ENCODE data around the gene NISCH.

The NISCH gene

DNA sequence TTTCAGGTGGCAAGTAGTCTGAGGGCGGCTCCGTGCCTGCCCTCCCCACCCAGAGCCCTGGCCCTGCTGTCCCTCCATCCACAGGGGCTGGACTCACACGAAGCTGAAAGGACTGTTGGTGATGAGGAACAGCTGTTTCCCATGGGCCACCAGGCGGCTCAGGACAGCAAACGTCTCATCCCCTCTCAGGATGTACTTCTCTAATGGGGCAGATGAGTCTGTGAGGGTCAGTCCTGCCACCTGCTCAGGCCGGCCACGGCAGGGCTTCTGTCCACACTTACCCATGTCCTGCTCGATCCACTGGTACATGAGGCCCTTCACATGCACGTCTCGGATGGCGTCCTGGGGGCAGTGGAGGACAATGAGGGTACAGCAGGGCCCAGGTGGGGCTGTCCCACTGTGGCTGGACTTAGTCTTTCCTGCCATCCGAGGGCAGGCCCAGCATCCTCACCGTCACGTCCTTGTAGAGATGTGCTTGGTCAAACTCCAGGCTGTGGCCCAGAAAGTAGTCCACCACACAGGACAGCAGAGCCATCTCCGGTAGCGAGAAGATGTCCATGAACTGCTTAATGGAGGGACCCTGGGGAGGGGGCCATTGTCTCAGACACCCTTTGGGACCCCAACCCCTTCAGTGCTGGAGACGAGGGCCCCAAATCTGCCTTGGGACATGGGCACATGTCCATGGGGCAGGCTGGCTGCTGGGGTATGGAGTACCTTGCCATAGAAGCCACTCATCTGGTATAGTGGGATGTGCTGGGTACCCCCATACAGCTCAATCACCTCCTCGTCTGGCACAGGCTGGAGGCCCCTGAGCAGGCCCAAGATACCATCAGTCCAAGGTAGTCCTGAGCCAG, 72.6 kb downstream of the NISCH start:
- no peaks in the 10 kb centered on the region for H3K27me3 ChIP-seq (ENCODE audit: control insufficient read depth in 1 of 2, insufficient read depth in 1 of 2, low read length in 2 of 2)
- peak overlapping the region in 1 of 2 experiments; percentile 48 for H2BK12ac ChIP-seq (ENCODE audit: low read length in 2 of 2)
- H2AFZ ChIP-seq (ENCODE audit: low read depth, low read length), result no peak overlapping the region
- H3K9ac ChIP-seq (ENCODE audit: low read length), result no peak overlapping the region
- H3K14ac ChIP-seq (ENCODE audit: low read length in 2 of 2), result no peak overlapping the region
- H4K91ac ChIP-seq (ENCODE audit: low read length), result no peak overlapping the region
- no peak overlapping the region for H3K4me3 ChIP-seq (ENCODE audit: insufficient read depth in 1 of 2, low read depth in 1 of 2, low read length in 2 of 2)
- no peak overlapping the region for H4K8ac ChIP-seq (ENCODE audit: low read length)
- H3K27ac ChIP-seq (ENCODE audit: low read length, poor library complexity, severe bottlenecking), result no peak overlapping the region
- H3K23ac ChIP-seq (ENCODE audit: low read length in 2 of 2), result no peak overlapping the region
- no peak overlapping the region for H2BK120ac ChIP-seq (ENCODE audit: low read depth, low read length)
- 81% methylated on average over 18 of the region's 18 CpGs for WGBS
- no peak overlapping the region for H3K4me2 ChIP-seq (ENCODE audit: low read length, poor library complexity, severe bottlenecking)
- no peak overlapping the region for H2AK5ac ChIP-seq (ENCODE audit: low read length, severe bottlenecking)
- no peaks in the 10 kb centered on the region for H3K9me3 ChIP-seq (ENCODE audit: control insufficient read depth, low read length)
- H3K18ac ChIP-seq (ENCODE audit: low read depth in 1 of 2, low read length in 2 of 2), result no peak overlapping the region
- H3K4me1 ChIP-seq (ENCODE audit: control insufficient read depth, insufficient read depth, low read depth, low read length), result peaks cover 43% of the 10 kb centered on the region
- H3K4ac ChIP-seq (ENCODE audit: low read depth in 1 of 2, low read length in 2 of 2), result no peak overlapping the region
- H2BK15ac ChIP-seq (ENCODE audit: low read depth, poor library complexity, severe bottlenecking), result no peak overlapping the region
- H3K36me3 ChIP-seq (ENCODE audit: control insufficient read depth in 1 of 2, insufficient read depth in 2 of 2, low read depth in 1 of 2, low read length in 2 of 2), result peaks cover 48 to 85% of the 10 kb centered on the region in 2 experiments
- H2BK5ac ChIP-seq (ENCODE audit: low read depth, low read length, poor library complexity, severe bottlenecking), result no peak overlapping the region
- H3K79me1 ChIP-seq (replicated peaks; ENCODE audit: low read length, poor library complexity, severe bottlenecking), result peaks cover 26% of the 10 kb centered on the region
- DNase-seq, result no peak

GRCh38 chr3:52528586-52529375, 73.4 kb downstream of the NISCH start:
- WGBS, result 97% methylated on average over 25 of the region's 25 CpGs

GRCh38 chr3:52529376-52530333, 74.3 kb downstream of the NISCH start:
- H2AFZ ChIP-seq (ENCODE audit: low read depth, low read length), result no peak overlapping the region
- peaks cover 26% of the 10 kb centered on the region for H3K79me1 ChIP-seq (replicated peaks; ENCODE audit: low read length, poor library complexity, severe bottlenecking)
- no peak overlapping the region for H3K4me2 ChIP-seq (ENCODE audit: low read length, poor library complexity, severe bottlenecking)
- no peak overlapping the region for H2AK5ac ChIP-seq (ENCODE audit: low read length, severe bottlenecking)
- H2BK12ac ChIP-seq (ENCODE audit: low read length in 2 of 2), result no peak overlapping the region
- no peak overlapping the region for H2BK5ac ChIP-seq (ENCODE audit: low read depth, low read length, poor library complexity, severe bottlenecking)
- H3K23ac ChIP-seq (ENCODE audit: low read length in 2 of 2), result no peak overlapping the region
- H3K27me3 ChIP-seq (ENCODE audit: control insufficient read depth in 1 of 2, insufficient read depth in 1 of 2, low read length in 2 of 2), result no peaks in the 10 kb centered on the region
- WGBS, result 86% methylated on average over 12 of the region's 12 CpGs
- DNase-seq, result no peak
- peaks cover 35 to 72% of the 10 kb centered on the region in 2 experiments for H3K36me3 ChIP-seq (ENCODE audit: control insufficient read depth in 1 of 2, insufficient read depth in 2 of 2, low read depth in 1 of 2, low read length in 2 of 2)
- H3K9me3 ChIP-seq (ENCODE audit: control insufficient read depth, low read length), result no peaks in the 10 kb centered on the region
- H3K4me3 ChIP-seq (ENCODE audit: insufficient read depth in 1 of 2, low read depth in 1 of 2, low read length in 2 of 2), result no peak overlapping the region
- H3K9ac ChIP-seq (ENCODE audit: low read length), result no peak overlapping the region
- H3K14ac ChIP-seq (ENCODE audit: low read length in 2 of 2), result no peak overlapping the region
- no peak overlapping the region for H3K27ac ChIP-seq (ENCODE audit: low read length, poor library complexity, severe bottlenecking)
- H3K18ac ChIP-seq (ENCODE audit: low read depth in 1 of 2, low read length in 2 of 2), result no peak overlapping the region
- no peak overlapping the region for H2BK120ac ChIP-seq (ENCODE audit: low read depth, low read length)
- no peak overlapping the region for H4K8ac ChIP-seq (ENCODE audit: low read length)
- peak overlapping the region; percentile 14 for H4K91ac ChIP-seq (ENCODE audit: low read length)
- H2BK15ac ChIP-seq (ENCODE audit: low read depth, poor library complexity, severe bottlenecking), result no peak overlapping the region
- H3K4me1 ChIP-seq (ENCODE audit: control insufficient read depth, insufficient read depth, low read depth, low read length), result peaks cover 48% of the 10 kb centered on the region
- H3K4ac ChIP-seq (ENCODE audit: low read depth in 1 of 2, low read length in 2 of 2), result no peak overlapping the region

More at GRCh38 chr3:52528586-52529375, 73.4 kb downstream of the NISCH start:
- Histone ChIP-seq H3K79me1 (replicated peaks; ENCODE audit: low read length, poor library complexity, severe bottlenecking) (peaks cover 26% of the 10 kb centered on the region), H2BK120ac (ENCODE audit: low read depth, low read length) (no peak overlapping the region), H4K8ac (ENCODE audit: low read length) (no peak overlapping the region), H2AFZ (ENCODE audit: low read depth, low read length) (no peak overlapping the region), H3K14ac (ENCODE audit: low read length in 2 of 2) (no peak overlapping the region), H3K18ac (ENCODE audit: low read depth in 1 of 2, low read length in 2 of 2) (no peak overlapping the region), H3K23ac (ENCODE audit: low read length in 2 of 2) (no peak overlapping the region), H3K4me1 (ENCODE audit: control insufficient read depth, insufficient read depth, low read depth, low read length) (peaks cover 45% of the 10 kb centered on the region), H2BK12ac (ENCODE audit: low read length in 2 of 2) (no peak overlapping the region), H3K36me3 (ENCODE audit: control insufficient read depth in 1 of 2, insufficient read depth in 2 of 2, low read depth in 1 of 2, low read length in 2 of 2) (peaks cover 44 to 76% of the 10 kb centered on the region in 2 experiments), H3K4me2 (ENCODE audit: low read length, poor library complexity, severe bottlenecking) (no peak overlapping the region), H3K27ac (ENCODE audit: low read length, poor library complexity, severe bottlenecking) (no peak overlapping the region), H4K91ac (ENCODE audit: low read length) (peak overlapping the region; percentile 43), H3K4ac (ENCODE audit: low read depth in 1 of 2, low read length in 2 of 2) (no peak overlapping the region), H3K9ac (ENCODE audit: low read length) (no peak overlapping the region), H2BK15ac (ENCODE audit: low read depth, poor library complexity, severe bottlenecking) (no peak overlapping the region), H3K27me3 (ENCODE audit: control insufficient read depth in 1 of 2, insufficient read depth in 1 of 2, low read length in 2 of 2) (no peaks in the 10 kb centered on the region), H3K4me3 (ENCODE audit: insufficient read depth in 1 of 2, low read depth in 1 of 2, low read length in 2 of 2) (no peak overlapping the region), H2BK5ac (ENCODE audit: low read depth, low read length, poor library complexity, severe bottlenecking) (no peak overlapping the region), H3K9me3 (ENCODE audit: control insufficient read depth, low read length) (no peaks in the 10 kb centered on the region), H2AK5ac (ENCODE audit: low read length, severe bottlenecking) (no peak overlapping the region)
- DNase-seq, result no peak

Data from mesenchymal stem cell (in vitro differentiated cells and primary cell).